GM12878 (cell line): ENCODE data around the gene NBEA. TPM values are rescaled to one million over a fixed set of nuclear protein-coding genes. Genes with fewer than 3 reads are reported as not detected.

Experiments
- ATAC-seq: fragments of 200-7000 bp; cut with Tn5 transposase; 3 replicates; pipeline ENCODE4 v1.9.1; 2020; ENCODE audit warnings: mild to moderate bottlenecking, moderate library complexity
- BruUV-seq: library from RNA; stranded (reverse); fragments of 400-500 nt; replicated peaks from 2 replicates; lab custom pipeline; 2021; lab: Mats Ljungman, UMichigan
- CTCF ChIA-PET: fragments of 300-600 bp; sonication (Branson Sonifier 250); formaldehyde crosslinking; extraction: SDS; loops from one replicate; lab custom pipeline; 2021; ENCODE audit warnings: inconsistent platforms; lab: Yijun Ruan, JAX
- POLR2A ChIA-PET: fragments of 350-600 bp; formaldehyde crosslinking; extraction: SDS; loops from one replicate; lab custom pipeline; 2021; ENCODE audit warnings: inconsistent platforms; lab: Charles Lee
- RAD21 ChIA-PET: fragments of 300-600 bp; sonication (Branson Sonifier 250); formaldehyde crosslinking; loops from one replicate; lab custom pipeline; 2023; ENCODE audit warnings: antibody characterized with exemption; ENCODE audit not compliant: unreplicated experiment; lab: Charles Lee
- SMC1A ChIA-PET: fragments of 300-600 bp; sonication (Branson Sonifier 250); formaldehyde crosslinking; loops from one replicate; lab custom pipeline; 2023; ENCODE audit not compliant: unreplicated experiment, uncharacterized antibody; lab: Charles Lee
- DNase-seq: peaks from one replicate; pipeline ENCODE4 v3.0.0-alpha.2; 2011; ENCODE audit warnings: low read depth, low spot score
- FAIRE-seq: peaks from 3 replicates; lab custom pipeline; 2011; peaks lifted over from hg19 to GRCh38; lab: Jason Lieb, UNC
- H2AFZ ChIP-seq: 2 replicates; pipeline ENCODE4 v1.6.0; 2011; ENCODE audit warnings: low read depth, low read length, control low read depth; ENCODE audit not compliant: control insufficient read depth
- H3K27ac ChIP-seq: 2 replicates; pipeline ENCODE4 v1.5.1; 2011; ENCODE audit warnings: control low read depth; ENCODE audit not compliant: control insufficient read depth, insufficient read depth
- H3K27me3 ChIP-seq, 2 experiments: replicated peaks in 1 of 2; 2 replicates each; pipeline versions ENCODE4 v1.6.0 to v1.6.1; 2011; ENCODE audit warnings: low read length in 1 of 2; ENCODE audit not compliant: control insufficient read depth in 2 of 2, insufficient read depth in 2 of 2
- H3K36me3 ChIP-seq, 2 experiments: 2 replicates each; pipeline ENCODE4 v1.5.1; 2011; ENCODE audit warnings: low read length in 1 of 2; ENCODE audit not compliant: control insufficient read depth in 2 of 2, insufficient read depth in 2 of 2
- H3K4me1 ChIP-seq: 2 replicates; pipeline ENCODE4 v1.6.1; 2011; ENCODE audit warnings: mild to moderate bottlenecking, low read length, moderate library complexity, mixed read lengths; ENCODE audit not compliant: control insufficient read depth, insufficient read depth
- H3K4me2 ChIP-seq: 2 replicates; pipeline ENCODE4 v1.6.0; 2011; ENCODE audit warnings: control low read depth; ENCODE audit not compliant: control insufficient read depth, insufficient read depth
- H3K4me3 ChIP-seq: fragments of 200-600 bp; sonication (generic); 2 replicates; pipeline ENCODE4 v1.5.1; 2016
- H3K79me2 ChIP-seq: 2 replicates; pipeline ENCODE4 v1.6.0; 2011; ENCODE audit warnings: low read length; ENCODE audit not compliant: control insufficient read depth, insufficient read depth
- H3K9ac ChIP-seq: 2 replicates; pipeline ENCODE4 v1.8.0; 2011; ENCODE audit warnings: low read length, control low read depth, mixed read lengths; ENCODE audit not compliant: control insufficient read depth, insufficient read depth
- H3K9me3 ChIP-seq: replicated peaks from 3 replicates; pipeline ENCODE4 v1.5.1; 2011; ENCODE audit warnings: mild to moderate bottlenecking, low read length; ENCODE audit not compliant: control insufficient read depth, insufficient read depth
- H4K20me1 ChIP-seq: 2 replicates; pipeline ENCODE4 v1.6.0; 2011; ENCODE audit not compliant: control insufficient read depth, insufficient read depth
- BMI1 ChIP-seq: fragments of 450-650 bp; IDR thresholded peaks from 2 replicates; pipeline ENCODE4 v1.6.1; 2016; ENCODE audit warnings: mild to moderate bottlenecking, moderate library complexity, borderline replicate concordance
- CBFB ChIP-seq: IDR thresholded peaks from 2 replicates; pipeline ENCODE4 v1.6.1; 2016; ENCODE audit warnings: antibody characterized with exemption, low read depth
- FOS ChIP-seq: IDR thresholded peaks from 3 replicates; pipeline ENCODE4 v1.6.1; 2011; ENCODE audit warnings: borderline replicate concordance; ENCODE audit not compliant: insufficient read length; ENCODE audit errors: extremely low read depth
- IKZF1 ChIP-seq: fragments of 450-650 bp; conservative IDR thresholded peaks from 2 replicates; pipeline ENCODE4 v1.6.1; 2017; ENCODE audit warnings: antibody characterized with exemption, mild to moderate bottlenecking
- NFIC ChIP-seq: IDR thresholded peaks from 2 replicates; pipeline ENCODE4 v1.6.1; 2012; ENCODE audit warnings: low read depth, mild to moderate bottlenecking, inconsistent platforms, low read length, moderate library complexity
- NFXL1 ChIP-seq: fragments of 450-650 bp; IDR thresholded peaks from 2 replicates; pipeline ENCODE4 v1.6.1; 2017; ENCODE audit warnings: antibody characterized with exemption, mild to moderate bottlenecking, borderline replicate concordance
- NR2C2 ChIP-seq: IDR thresholded peaks from 2 replicates; pipeline ENCODE4 v1.6.1; 2011; ENCODE audit warnings: borderline replicate concordance, low read depth; ENCODE audit not compliant: control insufficient read depth, insufficient read length
- PML ChIP-seq: IDR thresholded peaks from 2 replicates; pipeline ENCODE4 v1.6.1; 2012; ENCODE audit warnings: low read length, inconsistent platforms
- SP1 ChIP-seq: IDR thresholded peaks from one replicate; pipeline ENCODE4 v1.6.1; 2011; ENCODE audit warnings: low read depth, low read length
- STAT1 ChIP-seq: fragments of 450-650 bp; conservative IDR thresholded peaks from 2 replicates; pipeline ENCODE4 v1.6.1; 2014; ENCODE audit warnings: antibody characterized with exemption, mild to moderate bottlenecking
- ZNF207 ChIP-seq: fragments of 450-650 bp; IDR thresholded peaks from 2 replicates; pipeline ENCODE4 v1.6.1; 2014; ENCODE audit warnings: antibody characterized with exemption, mild to moderate bottlenecking, borderline replicate concordance
- WGBS: methylation state at CpG from one replicate; pipeline ENCODE4 v1.1.6; 2016; ENCODE audit warnings: low lambda C conversion rate; ENCODE audit not compliant: insufficient replicate concordance, insufficient coverage; ENCODE audit errors: missing lambda C conversion rate; 5-methylcytosine and 5-hydroxymethylcytosine counted together
- in situ Hi-C: fragments of 300-500 bp; cut with MboI; formaldehyde crosslinking; loops from 9 replicates; pipeline ENCODE4 v1.14.3; 2018; ENCODE audit warnings: mixed read lengths
- intact Hi-C: fragments of 100-400 bp; cut with micrococcal nuclease; formaldehyde crosslinking; loops from one replicate; pipeline ENCODE4 v1.14.2; 2022; ENCODE audit not compliant: unreplicated experiment
- polyA plus RNA-seq, 11 experiments: library from polyadenylated mRNA; depleted of rRNA in 4 of 11; unstranded in 6 of 11; stranded (reverse) in 5 of 11; fragments of >200 nt; fragmentation: Nextera tagmentation in 4 of 11; fragmentation: Illumina TruSeq in 1 of 11; extraction: Ambion mirVana in 4 of 11; extraction: Trizol in 1 of 11; gene quantifications; 1 replicate in 1 of 11; 2 replicates in 10 of 11; pipeline versions ENCODE4 v1.2.1 to v1.2.3, GENCODE V29; 2011 to 2016; ENCODE audit warnings: inconsistent platforms in 2 of 11, missing spikeins in 2 of 11, low read depth in 1 of 11
- total RNA-seq, 4 experiments: library from RNA; depleted of rRNA in 3 of 4; stranded (reverse); fragments of >200 nt in 3 of 4; fragmentation: Illumina TruSeq in 1 of 4; extraction: Trizol in 1 of 4; gene quantifications; 2 replicates each; pipeline versions ENCODE4 v1.2.1 to v1.2.3, GENCODE V29; 2013 to 2021
- TF ChIP-seq, protein P1 (sequence below): IDR thresholded peaks from 2 replicates; pipeline ENCODE4 v1.6.1; 2012; ENCODE audit warnings: low read depth, low read length, improper control_type of control experiment
- TF ChIP-seq, protein P2 (sequence below): IDR thresholded peaks from 2 replicates; pipeline ENCODE4 v1.6.1; 2012; ENCODE audit warnings: mild to moderate bottlenecking, low read depth, low read length

The NBEA gene
- total and polyA plus RNA-seq, 10 of the 15 experiments (the other 5 are each of a cell fraction or from before 2014, with no cell fraction given), result 0.23 to 3.6 (median 0.55) TPM

DNA sequence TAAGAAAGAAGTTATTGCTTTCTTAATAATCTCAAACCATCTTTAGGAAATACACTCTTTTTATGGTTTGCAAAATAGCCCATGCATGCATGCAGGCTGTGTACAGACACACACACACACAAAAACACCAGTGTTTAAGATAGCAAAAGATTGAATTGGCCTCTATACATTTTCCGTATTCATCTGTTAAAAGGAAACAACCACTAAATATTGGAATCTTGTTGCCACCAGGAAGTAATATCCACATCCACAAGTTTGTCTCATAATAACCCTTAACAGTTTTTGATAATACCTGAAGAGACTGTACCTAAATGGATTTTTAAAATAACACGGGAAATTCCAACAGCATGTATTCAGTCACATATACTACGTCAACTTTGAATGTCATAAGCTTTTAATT, 541.7 kb downstream of the NBEA start:
- ChIA-PET RAD21 (no interaction called here), CTCF (no interaction called here), POLR2A (no interaction called here)
- 56% methylated on average over 3 of the region's 3 CpGs for WGBS
- ATAC-seq (no peak), FAIRE-seq (no peak)
- BruUV-seq, result no TSS peak
- Histone ChIP-seq H3K4me1 (no peaks in the 10 kb centered on the region), H3K9ac (no peak overlapping the region), H3K27ac (no peak overlapping the region), H3K4me2 (no peak overlapping the region), H3K79me2 (no peaks in the 10 kb centered on the region), H3K9me3 (no peaks in the 10 kb centered on the region)
- in situ Hi-C loops, result no loop called here
- TF ChIP-seq SP1 (no peak), NFXL1 (no peak), NFIC (no peak), NR2C2 (no peak), ZNF207 (no peak), PML (no peak), IKZF1 (no peak), CBFB (no peak), BMI1 (no peak), FOS (no peak), STAT1 (no peak)
- TF ChIP-seq, protein P1, sequence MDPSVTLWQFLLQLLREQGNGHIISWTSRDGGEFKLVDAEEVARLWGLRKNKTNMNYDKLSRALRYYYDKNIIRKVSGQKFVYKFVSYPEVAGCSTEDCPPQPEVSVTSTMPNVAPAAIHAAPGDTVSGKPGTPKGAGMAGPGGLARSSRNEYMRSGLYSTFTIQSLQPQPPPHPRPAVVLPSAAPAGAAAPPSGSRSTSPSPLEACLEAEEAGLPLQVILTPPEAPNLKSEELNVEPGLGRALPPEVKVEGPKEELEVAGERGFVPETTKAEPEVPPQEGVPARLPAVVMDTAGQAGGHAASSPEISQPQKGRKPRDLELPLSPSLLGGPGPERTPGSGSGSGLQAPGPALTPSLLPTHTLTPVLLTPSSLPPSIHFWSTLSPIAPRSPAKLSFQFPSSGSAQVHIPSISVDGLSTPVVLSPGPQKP, result no peak
- TF ChIP-seq, protein P2, sequence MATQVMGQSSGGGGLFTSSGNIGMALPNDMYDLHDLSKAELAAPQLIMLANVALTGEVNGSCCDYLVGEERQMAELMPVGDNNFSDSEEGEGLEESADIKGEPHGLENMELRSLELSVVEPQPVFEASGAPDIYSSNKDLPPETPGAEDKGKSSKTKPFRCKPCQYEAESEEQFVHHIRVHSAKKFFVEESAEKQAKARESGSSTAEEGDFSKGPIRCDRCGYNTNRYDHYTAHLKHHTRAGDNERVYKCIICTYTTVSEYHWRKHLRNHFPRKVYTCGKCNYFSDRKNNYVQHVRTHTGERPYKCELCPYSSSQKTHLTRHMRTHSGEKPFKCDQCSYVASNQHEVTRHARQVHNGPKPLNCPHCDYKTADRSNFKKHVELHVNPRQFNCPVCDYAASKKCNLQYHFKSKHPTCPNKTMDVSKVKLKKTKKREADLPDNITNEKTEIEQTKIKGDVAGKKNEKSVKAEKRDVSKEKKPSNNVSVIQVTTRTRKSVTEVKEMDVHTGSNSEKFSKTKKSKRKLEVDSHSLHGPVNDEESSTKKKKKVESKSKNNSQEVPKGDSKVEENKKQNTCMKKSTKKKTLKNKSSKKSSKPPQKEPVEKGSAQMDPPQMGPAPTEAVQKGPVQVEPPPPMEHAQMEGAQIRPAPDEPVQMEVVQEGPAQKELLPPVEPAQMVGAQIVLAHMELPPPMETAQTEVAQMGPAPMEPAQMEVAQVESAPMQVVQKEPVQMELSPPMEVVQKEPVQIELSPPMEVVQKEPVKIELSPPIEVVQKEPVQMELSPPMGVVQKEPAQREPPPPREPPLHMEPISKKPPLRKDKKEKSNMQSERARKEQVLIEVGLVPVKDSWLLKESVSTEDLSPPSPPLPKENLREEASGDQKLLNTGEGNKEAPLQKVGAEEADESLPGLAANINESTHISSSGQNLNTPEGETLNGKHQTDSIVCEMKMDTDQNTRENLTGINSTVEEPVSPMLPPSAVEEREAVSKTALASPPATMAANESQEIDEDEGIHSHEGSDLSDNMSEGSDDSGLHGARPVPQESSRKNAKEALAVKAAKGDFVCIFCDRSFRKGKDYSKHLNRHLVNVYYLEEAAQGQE, result no peak
- TF ChIP-seq, all 136 proteins: peak for 0
- no peak overlapping the region for H3K4me3 ChIP-seq
- intact Hi-C loops, result no loop called here
- no peak for DNase-seq
- H3K36me3 ChIP-seq, result no peaks in the 10 kb centered on the region
- SMC1A ChIA-PET, result no interaction called here
- H4K20me1 ChIP-seq, result no peaks in the 10 kb centered on the region
- no peak overlapping the region for H2AFZ ChIP-seq
- H3K27me3 ChIP-seq, result peaks cover 0 to 3% of the 10 kb centered on the region in 2 experiments; a peak in 1 of 4 replicates
